CD14-positive monocyte (primary cell): ENCODE data around the gene CD151. TPM values are rescaled to one million over a fixed set of nuclear protein-coding genes. Genes with fewer than 3 reads are reported as not detected.

Experiments
- DNase-seq, 3 donors: peaks; one replicate each; pipeline ENCODE4 v3.0.0-alpha.2; 2011 to 2022
- H2AFZ ChIP-seq: 2 replicates; pipeline ENCODE4 v1.6.0; 2012; ENCODE audit warnings: mild to moderate bottlenecking, low read depth, low read length, inconsistent platforms; ENCODE audit not compliant: insufficient read depth, poor library complexity, severe bottlenecking
- H3K27ac ChIP-seq, 2 donors: 1 replicate in 1 of 2; 2 replicates in 1 of 2; pipeline ENCODE4 v1.5.1; 2012 to 2013; ENCODE audit warnings: low read length in 2 of 2, control low read depth in 1 of 2, inconsistent platforms in 1 of 2, low read depth in 1 of 2, mild to moderate bottlenecking in 1 of 2
- H3K27me3 ChIP-seq, 2 donors: one replicate each; pipeline versions ENCODE4 v1.6.0 to v1.6.1; 2011 to 2013; ENCODE audit warnings: low read length in 2 of 2; ENCODE audit not compliant: control insufficient read depth in 2 of 2, insufficient read depth in 2 of 2
- H3K36me3 ChIP-seq, 2 donors: replicated peaks in 1 of 2; 1 replicate in 1 of 2; 2 replicates in 1 of 2; pipeline versions ENCODE4 v1.5.1 to v1.6.1; 2012 to 2013; ENCODE audit warnings: low read length in 2 of 2, control low read depth in 1 of 2, inconsistent platforms in 1 of 2, mild to moderate bottlenecking in 1 of 2; ENCODE audit not compliant: insufficient read depth in 2 of 2, control insufficient read depth in 1 of 2
- H3K4me1 ChIP-seq, 2 donors: 1 replicate in 1 of 2; 2 replicates in 1 of 2; pipeline versions ENCODE4 v1.5.1 to v1.6.1; 2012 to 2013; ENCODE audit warnings: low read length in 2 of 2, control low read depth in 1 of 2, inconsistent platforms in 1 of 2, mild to moderate bottlenecking in 1 of 2, moderate library complexity in 1 of 2; ENCODE audit not compliant: insufficient read depth in 2 of 2, control insufficient read depth in 1 of 2
- H3K4me2 ChIP-seq: replicated peaks from 2 replicates; pipeline ENCODE3; 2012; ENCODE audit warnings: low read length, moderate library complexity, mild to moderate bottlenecking; ENCODE audit not compliant: poor library complexity, severe bottlenecking; ENCODE audit errors: extremely low read depth
- H3K4me3 ChIP-seq, 3 experiments: fragments of 200-600 bp in 1 of 3; sonication (generic) in 1 of 3; replicated peaks in 1 of 3; 1 replicate in 2 of 3; 2 replicates in 1 of 3; pipeline ENCODE4 v1.5.1; 2011 to 2013; ENCODE audit warnings: low read length in 3 of 3, mild to moderate bottlenecking in 3 of 3, control low read depth in 2 of 3, low read depth in 2 of 3, inconsistent platforms in 1 of 3, moderate library complexity in 1 of 3
- H3K79me2 ChIP-seq: 2 replicates; pipeline ENCODE4 v1.6.0; 2012; ENCODE audit warnings: mild to moderate bottlenecking, control low read depth, inconsistent platforms, low read length, moderate library complexity; ENCODE audit not compliant: insufficient read depth
- H3K9ac ChIP-seq: 2 replicates; pipeline ENCODE4 v1.6.0; 2017; ENCODE audit warnings: low read length, mild to moderate bottlenecking; ENCODE audit not compliant: insufficient read depth, poor library complexity, severe bottlenecking
- H3K9me3 ChIP-seq, 2 donors: replicated peaks in 1 of 2; 1 replicate in 1 of 2; 2 replicates in 1 of 2; pipeline versions ENCODE4 v1.5.1 to v1.6.1; 2012 to 2013; ENCODE audit warnings: low read length in 2 of 2, control low read depth in 1 of 2; ENCODE audit not compliant: control insufficient read depth in 1 of 2, insufficient read depth in 1 of 2
- H4K20me1 ChIP-seq: 2 replicates; pipeline ENCODE4 v1.6.0; 2012; ENCODE audit warnings: mild to moderate bottlenecking, low read length, control low read depth, moderate library complexity; ENCODE audit not compliant: insufficient read depth
- H3K27ac Mint-ChIP-seq, 7 donors: one replicate each; pipeline ENCODE4 v1.8.0; 2020; ENCODE audit warnings: mild to moderate bottlenecking in 7 of 7, mixed read lengths in 7 of 7, moderate library complexity in 6 of 7, inconsistent platforms in 2 of 7
- H3K27me3 Mint-ChIP-seq, 3 donors: one replicate each; pipeline ENCODE4 v1.8.0; 2021 to 2022; ENCODE audit warnings: low read depth in 3 of 3, mild to moderate bottlenecking in 3 of 3, mixed read lengths in 3 of 3, moderate library complexity in 3 of 3, inconsistent platforms in 1 of 3
- H3K36me3 Mint-ChIP-seq, 2 donors: one replicate each; pipeline ENCODE4 v1.8.0; 2020; ENCODE audit warnings: mixed read lengths in 2 of 2, inconsistent platforms in 1 of 2, mild to moderate bottlenecking in 1 of 2
- H3K4me1 Mint-ChIP-seq: one replicate; pipeline ENCODE4 v1.8.0; 2020; ENCODE audit warnings: mild to moderate bottlenecking, mixed read lengths
- H3K4me3 Mint-ChIP-seq, 2 donors: one replicate each; pipeline ENCODE4 v1.8.0; 2020; ENCODE audit warnings: mild to moderate bottlenecking in 2 of 2, mixed read lengths in 2 of 2, moderate library complexity in 1 of 2
- H3K9me3 Mint-ChIP-seq, 7 donors: one replicate each; pipeline ENCODE4 v1.8.0; 2020 to 2022; ENCODE audit warnings: mixed read lengths in 7 of 7, mild to moderate bottlenecking in 6 of 7, moderate library complexity in 6 of 7, inconsistent platforms in 2 of 7
- CTCF ChIP-seq: fragments of 200-600 bp; IDR thresholded peaks from one replicate; pipeline ENCODE4 v1.8.0; 2022; ENCODE audit warnings: antibody characterized with exemption, mild to moderate bottlenecking
- WGBS: methylation state at CpG from one replicate; pipeline ENCODE4 v1.1.5; 2013; ENCODE audit warnings: missing lambda C conversion rate; ENCODE audit not compliant: insufficient coverage; 5-methylcytosine and 5-hydroxymethylcytosine counted together
- intact Hi-C, 2 donors: fragments of 100-400 bp; cut with micrococcal nuclease; formaldehyde crosslinking; loops; one replicate each; pipeline versions ENCODE4 v1.15.0 to v1.15.1; 2023
- polyA plus RNA-seq, 3 donors: library from polyadenylated mRNA; depleted of rRNA in 1 of 3; unstranded in 2 of 3; stranded (reverse) in 1 of 3; fragments of 300-500 nt in 2 of 3; fragments of >200 nt in 1 of 3; fragmentation: Illumina TruSeq in 2 of 3; gene quantifications; 1 replicate in 2 of 3; 2 replicates in 1 of 3; pipeline ENCODE4 v1.2.3, GENCODE V29; 2012 to 2021

Gene CD151
- polyA plus RNA-seq, 3 donors = 18.1 to 200 (median 57.4) TPM

- no peak overlapping the region for H3K27ac Mint-ChIP-seq
- no peak for DNase-seq
- WGBS = 100% methylated on average over 2 of the region's 8 CpGs
- Histone ChIP-seq H3K4me3 (no peak overlapping the region), H3K9me3 (no peaks in the 10 kb centered on the region), H3K4me1 (peaks cover 23 to 26% of the 10 kb centered on the region in 2 donors), H3K9ac (no peak overlapping the region), H2AFZ (no peak overlapping the region), H3K36me3 (peaks cover 14 to 15% of the 10 kb centered on the region in 2 donors), H3K4me2 (no peak overlapping the region), H3K27ac (no peak overlapping the region), H3K27me3 (no peaks in the 10 kb centered on the region), H4K20me1 (peaks cover 11% of the 10 kb centered on the region), H3K79me2 (peaks cover 19% of the 10 kb centered on the region)
- H3K27me3 Mint-ChIP-seq = peaks cover 0 to 5% (median 2%) of the 10 kb centered on the region in 3 donors
- H3K36me3 Mint-ChIP-seq = peaks cover 3 to 22% of the 10 kb centered on the region in 2 donors
- peaks cover 24% of the 10 kb centered on the region for H3K4me1 Mint-ChIP-seq
- TF ChIP-seq CTCF = no peak
- intact Hi-C loops = no loop called here
- H3K9me3 Mint-ChIP-seq = peaks cover 0 to 3% (median 0%) of the 10 kb centered on the region in 7 donors
- no peak overlapping the region for H3K4me3 Mint-ChIP-seq
Observed at GRCh38 chr11:803467-803742, 29.3 kb upstream of the CD151 start.

- peaks cover 0 to 3% (median 0%) of the 10 kb centered on the region in 7 donors for H3K9me3 Mint-ChIP-seq
- intact Hi-C loops = no loop called here
- H3K4me1 Mint-ChIP-seq = peaks cover 30% of the 10 kb centered on the region
- no peak for DNase-seq
- WGBS = 66% methylated on average over 25 of the region's 26 CpGs
- no peak overlapping the region for H3K27ac Mint-ChIP-seq
- Histone ChIP-seq H3K27me3 (no peaks in the 10 kb centered on the region), H3K9me3 (no peaks in the 10 kb centered on the region), H3K9ac (peak overlapping the region; percentile 67), H2AFZ (peak overlapping the region; percentile 87), H3K36me3 (peaks cover 14 to 15% of the 10 kb centered on the region in 2 donors), H4K20me1 (peaks cover 11% of the 10 kb centered on the region), H3K4me2 (peak overlapping the region; percentile 89), H3K79me2 (peaks cover 25% of the 10 kb centered on the region), H3K4me3 (peak overlapping the region in 1 of 3 experiments; percentile 80), H3K27ac (no peak overlapping the region), H3K4me1 (peaks cover 27 to 29% of the 10 kb centered on the region in 2 donors)
- peak overlapping the region; percentile 76 to 83 for H3K4me3 Mint-ChIP-seq
- H3K36me3 Mint-ChIP-seq = peaks cover 3 to 22% of the 10 kb centered on the region in 2 donors
- H3K27me3 Mint-ChIP-seq = peaks cover 0 to 5% (median 2%) of the 10 kb centered on the region in 3 donors
- no peak for TF ChIP-seq CTCF
Observed at GRCh38 chr11:803770-804598, 28.8 kb upstream of the CD151 start.
